Myocyte (in vitro differentiated cells): ENCODE measurements around the gene CAPN13. TPM values are rescaled to one million over a fixed set of nuclear protein-coding genes. Genes with fewer than 3 reads are reported as not detected.

ENCODE experiments used
- DNase-seq: peaks from one replicate; pipeline ENCODE4 v3.0.0-alpha.2; 2012; ENCODE audit warnings: low read depth
- total RNA-seq: library from RNA; depleted of rRNA; stranded (reverse); fragments of >200 nt; gene quantifications from 2 replicates; pipeline ENCODE4 v1.2.3, GENCODE V29; 2014

CAPN13 gene
- total RNA-seq, 1 donor from 2014 or later, result not detected

GRCh38 chr2:30730736-30731647 is 76.3 kb downstream of the CAPN13 start:
- no peak for DNase-seq

DNA sequence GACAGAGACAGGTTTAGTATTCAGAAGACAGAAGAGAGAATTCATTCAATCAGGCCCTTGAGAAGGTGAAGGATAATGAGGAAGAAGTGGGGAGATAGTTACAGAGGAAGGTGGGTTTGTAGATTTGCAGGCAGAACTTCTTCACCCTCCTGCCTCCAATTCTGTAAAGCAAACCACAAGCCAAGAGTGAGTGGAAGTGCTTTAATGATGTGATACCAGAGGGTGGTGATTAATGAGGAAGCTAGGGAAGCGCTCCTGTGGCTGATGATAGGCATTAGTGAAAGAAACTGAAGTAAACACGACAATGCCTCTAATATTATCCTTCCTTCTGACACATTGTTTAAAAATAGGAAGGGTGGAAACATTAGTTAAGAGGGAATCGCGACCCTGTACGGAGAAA is 78.2 kb downstream of the CAPN13 start:
- DNase-seq, result no peak

DNA sequence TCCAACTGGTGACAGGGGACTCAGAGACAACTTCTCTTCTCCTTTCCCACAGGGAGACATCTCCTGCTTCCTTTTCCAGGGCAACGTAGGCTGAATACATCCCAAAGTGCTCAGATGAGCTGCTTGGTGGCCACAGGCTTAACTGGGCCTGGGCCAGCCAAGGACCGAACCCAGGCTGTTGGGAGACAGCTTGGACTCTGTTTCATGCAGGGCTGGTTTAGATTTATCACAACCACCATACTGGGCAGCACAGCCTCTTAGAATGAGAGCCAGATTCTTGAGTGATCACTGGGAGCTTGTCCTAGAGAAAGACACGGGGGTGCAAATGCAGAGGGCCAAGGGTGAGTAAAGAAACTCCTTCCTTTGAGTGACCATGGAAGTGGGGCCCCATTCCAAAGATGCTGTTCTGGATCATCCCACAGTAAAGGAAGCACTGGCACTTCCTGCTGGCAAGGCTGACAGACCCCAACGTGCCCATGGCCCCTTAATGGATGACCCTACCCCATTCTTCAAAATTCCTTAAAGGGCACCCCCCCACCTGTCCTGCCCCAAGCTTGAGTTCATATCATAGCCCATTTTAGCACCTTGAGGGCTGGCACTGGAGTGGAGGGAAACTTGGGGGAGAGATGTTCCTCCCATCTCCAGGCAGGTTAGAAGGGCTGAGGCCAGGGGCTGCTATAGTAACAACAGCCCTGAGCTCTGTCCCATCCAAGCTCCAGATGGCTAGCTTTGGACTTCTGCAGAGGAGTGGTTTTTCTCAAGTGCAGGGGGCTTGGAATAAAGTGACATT is 84.1 kb downstream of the CAPN13 start:
- DNase-seq, result no peak

DNA sequence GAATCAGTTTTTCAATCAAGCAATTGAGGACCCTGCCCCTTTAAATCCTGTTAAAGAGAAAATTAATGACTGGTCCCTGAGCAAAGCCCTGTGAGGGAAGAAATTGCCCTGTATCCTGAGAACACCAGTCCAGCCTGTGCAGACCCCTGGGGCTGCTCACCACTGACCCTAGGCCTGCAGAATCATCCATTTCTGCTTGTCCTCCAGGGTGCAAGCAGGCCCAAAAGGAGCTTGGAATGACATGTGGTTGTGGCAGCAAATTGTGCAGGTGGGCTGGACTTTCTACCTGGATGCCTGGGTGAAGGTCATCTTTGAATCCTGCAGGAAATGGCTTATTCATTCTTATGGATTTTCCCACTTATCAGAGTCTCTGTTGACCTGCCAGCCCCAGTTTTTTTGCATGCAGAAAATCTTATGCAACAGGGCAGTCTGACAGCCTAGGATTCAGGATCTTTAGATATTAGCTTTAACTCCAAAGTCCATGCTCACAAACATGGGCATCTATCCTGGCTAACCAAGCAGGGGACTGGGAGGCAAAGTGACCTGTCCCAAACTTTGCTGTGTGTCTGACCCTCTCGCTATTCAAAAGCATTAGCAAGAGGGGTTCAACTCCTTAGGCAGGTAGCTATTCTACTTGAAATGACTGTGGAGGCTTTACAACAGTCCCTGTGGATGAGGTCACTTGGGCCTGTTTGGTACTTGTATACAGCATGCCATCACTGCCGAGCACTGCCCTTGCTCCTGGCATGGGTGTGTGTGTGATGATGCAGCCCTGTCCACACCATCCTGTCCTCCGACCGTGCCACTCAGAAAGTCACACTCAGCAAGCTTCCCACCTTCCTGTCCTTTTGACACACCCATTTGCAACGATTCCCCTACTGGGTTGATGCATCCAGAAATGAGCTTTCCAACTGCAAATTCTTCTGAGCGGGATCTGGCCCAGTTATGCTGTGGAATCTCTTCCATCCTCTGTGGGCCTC is 85.3 kb downstream of the CAPN13 start:
- no peak for DNase-seq

GRCh38 chr2:30721241-30721640 is 86.0 kb downstream of the CAPN13 start:
- no peak for DNase-seq

GRCh38 chr2:30717081-30717650 is 90.1 kb downstream of the CAPN13 start:
- DNase-seq, result no peak

DNA sequence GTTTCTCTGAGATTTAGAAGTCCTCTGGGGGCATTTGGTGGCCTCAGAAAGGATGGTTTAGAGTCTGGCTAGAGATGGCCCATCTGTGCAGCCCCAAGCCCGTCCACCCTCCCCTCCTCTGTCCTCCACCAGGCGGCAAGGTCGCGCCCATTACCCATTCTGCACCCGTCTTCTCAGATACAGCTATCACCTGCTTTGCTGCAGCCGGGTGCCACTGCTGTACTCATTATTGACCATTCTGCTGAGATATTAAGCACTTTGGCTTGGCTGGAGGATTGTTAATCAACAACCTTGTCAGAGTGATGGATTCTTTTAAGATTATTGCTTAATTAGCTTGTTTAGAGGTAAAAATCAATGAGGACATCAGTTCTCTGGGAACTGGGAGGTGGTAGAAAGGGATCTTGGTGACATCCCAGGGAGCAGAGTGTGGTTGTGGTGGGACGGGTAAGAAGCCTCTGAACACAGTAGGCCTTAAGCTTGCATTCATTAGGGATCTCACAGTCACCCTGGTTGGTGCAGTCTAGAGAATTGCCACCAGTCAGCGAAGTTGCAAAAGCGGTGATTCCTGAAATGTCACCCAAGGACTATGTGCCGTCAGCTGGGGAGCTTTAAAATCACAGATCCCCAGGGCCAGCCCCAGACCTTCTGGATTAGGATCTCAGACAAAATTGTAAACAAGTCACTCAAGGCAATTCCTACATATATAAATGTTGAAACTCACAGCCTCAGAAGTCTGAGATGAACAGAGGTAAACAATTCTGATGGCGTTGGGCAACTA is 90.9 kb downstream of the CAPN13 start:
- no peak for DNase-seq

DNA sequence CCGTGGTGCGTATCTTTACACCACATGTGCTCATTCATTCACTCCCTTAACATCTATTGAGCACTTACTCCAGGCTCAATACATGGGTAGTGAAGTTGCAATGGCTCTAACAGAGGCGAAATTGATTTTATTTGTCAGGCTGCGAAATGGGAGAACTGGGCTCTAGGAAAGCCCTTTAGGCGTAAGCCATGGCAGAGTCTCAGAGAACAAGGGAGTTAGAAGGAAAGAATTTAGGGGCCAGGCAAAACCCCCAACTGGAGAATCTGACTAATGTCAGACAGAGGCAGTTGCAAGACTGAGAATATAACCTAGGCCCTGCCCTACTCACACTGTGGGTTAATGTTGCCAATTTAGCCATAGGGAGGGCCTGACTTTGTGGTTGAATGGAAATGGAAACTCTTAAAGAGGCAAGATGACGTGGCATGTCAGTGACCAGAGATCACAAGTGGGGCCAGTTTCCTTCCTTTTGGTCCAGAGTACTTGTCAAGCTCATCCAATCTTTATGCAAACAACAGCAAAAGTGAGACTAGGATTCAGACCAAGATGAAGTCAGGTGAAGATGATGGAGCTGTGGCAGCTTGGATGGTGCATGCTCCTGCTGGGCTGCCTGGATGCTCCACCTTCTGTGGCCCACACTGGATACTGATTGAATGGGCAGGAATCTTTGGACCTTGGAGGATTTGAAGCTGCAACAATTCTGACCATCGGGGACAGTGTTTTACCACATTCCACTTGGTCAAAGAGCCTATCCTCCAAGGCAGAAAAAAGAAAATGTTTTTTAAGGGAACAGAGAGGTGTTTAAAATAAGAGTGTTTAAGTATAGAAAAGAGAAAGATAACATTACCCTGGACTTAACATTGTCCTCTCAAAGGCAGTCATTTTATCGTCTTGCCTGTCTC is 92.2 kb downstream of the CAPN13 start:
- DNase-seq, result peak; percentile 42

- DNase-seq, result no peak
Observed at GRCh38 chr2:30713698-30714097, 93.5 kb downstream of the CAPN13 start.

DNA sequence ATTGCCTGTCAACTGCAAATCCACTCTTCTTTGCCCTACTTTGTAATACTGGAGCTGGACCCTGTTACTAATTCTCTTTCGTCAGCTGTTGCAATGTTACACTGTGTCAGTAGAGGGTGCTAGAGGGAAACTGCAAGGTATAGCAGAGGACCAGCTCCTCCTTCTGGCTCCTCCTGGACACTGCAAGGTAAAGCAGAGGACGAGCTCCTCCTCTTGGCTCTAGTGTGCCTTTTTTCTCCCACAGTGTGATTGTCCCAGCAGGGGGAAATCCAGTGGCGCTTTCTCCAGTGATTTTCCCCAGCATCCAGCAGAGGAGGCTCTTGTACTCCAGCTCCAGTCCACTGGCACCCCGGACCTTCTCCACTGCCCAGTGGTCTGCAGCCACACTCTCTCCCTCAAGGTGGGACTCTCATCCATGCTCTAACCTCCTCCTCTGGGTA is 95.6 kb downstream of the CAPN13 start:
- peak; percentile 86 for DNase-seq

GRCh38 chr2:30710461-30710860 is 96.8 kb downstream of the CAPN13 start:
- DNase-seq, result no peak

- no peak for DNase-seq
Observed at GRCh38 chr2:30710016-30710415, 97.2 kb downstream of the CAPN13 start.

- DNase-seq, result no peak
Observed at GRCh38 chr2:30709516-30709915, 97.7 kb downstream of the CAPN13 start.

GRCh38 chr2:30708491-30709290 is 98.6 kb downstream of the CAPN13 start:
- DNase-seq, result no peak

DNA sequence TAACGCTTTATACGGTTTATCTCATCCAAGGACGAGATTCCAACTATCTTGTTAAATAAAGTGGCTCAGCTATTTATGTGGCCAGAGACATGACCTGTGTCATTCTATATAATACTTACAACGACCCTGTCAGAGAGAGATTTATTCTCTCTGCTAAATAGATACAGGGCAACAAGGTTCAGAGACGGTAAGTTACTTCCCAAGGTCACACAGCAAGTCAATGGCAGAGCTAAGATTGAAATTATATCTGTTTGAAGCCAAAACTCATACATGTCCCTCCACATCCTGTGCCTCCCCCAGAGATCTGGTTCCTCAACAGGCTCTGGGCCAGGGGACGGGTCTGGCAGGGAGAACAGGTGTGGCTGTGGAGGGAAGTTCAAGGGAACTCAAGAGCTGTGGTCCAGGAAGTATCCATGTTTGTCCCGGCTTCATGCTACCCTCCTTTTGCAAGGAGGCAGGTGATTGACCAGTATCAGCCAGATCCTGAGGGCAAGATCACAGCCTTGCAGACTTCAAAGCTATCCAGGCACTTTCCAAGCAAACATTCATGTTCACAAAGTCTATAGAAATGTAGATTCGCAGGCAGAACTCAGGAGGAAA is 99.8 kb downstream of the CAPN13 start:
- DNase-seq, result no peak

GRCh38 chr2:30706534-30707303 is 100.5 kb downstream of the CAPN13 start:
- peak; percentile 81 for DNase-seq
